WTC11 (cell line): ENCODE results near the gene YTHDC2. TPM values are rescaled to one million over a fixed set of nuclear protein-coding genes. Genes with fewer than 3 reads are reported as not detected.

Experiments used
- ATAC-seq: fragments of 200-7000 bp; cut with Tn5 transposase; 2 replicates; pipeline ENCODE4 v1.10.0; 2021; ENCODE audit warnings: mild to moderate bottlenecking, moderate library complexity
- CTCF ChIA-PET: fragments of 300-600 bp; sonication (Branson Sonifier 250); formaldehyde crosslinking; loops from one replicate; lab custom pipeline; 2021; ENCODE audit warnings: antibody characterized with exemption; lab: Charles Lee
- POLR2A ChIA-PET: fragments of 350-600 bp; sonication (Branson Sonifier 250); formaldehyde crosslinking; loops from one replicate; lab custom pipeline; 2021; ENCODE audit warnings: antibody characterized with exemption; lab: Charles Lee
- DNase-seq: peaks from one replicate; pipeline ENCODE4 v3.0.0; 2021; ENCODE audit warnings: low spot score
- H3K27ac Mint-ChIP-seq: 2 replicates; pipeline ENCODE4 v1.8.0; 2021; ENCODE audit warnings: mixed read lengths
- H3K27me3 Mint-ChIP-seq: 2 replicates; pipeline ENCODE4 v1.8.0; 2021; ENCODE audit warnings: low read depth, mild to moderate bottlenecking, moderate library complexity, mixed read lengths
- H3K36me3 Mint-ChIP-seq: 2 replicates; pipeline ENCODE4 v1.8.0; 2021; ENCODE audit warnings: mixed read lengths
- H3K4me1 Mint-ChIP-seq: 2 replicates; pipeline ENCODE4 v1.8.0; 2022; ENCODE audit warnings: mixed read lengths
- H3K4me3 Mint-ChIP-seq: 2 replicates; pipeline ENCODE4 v1.8.0; 2021; ENCODE audit warnings: mild to moderate bottlenecking, moderate library complexity, mixed read lengths
- H3K9me3 Mint-ChIP-seq: 2 replicates; pipeline ENCODE4 v1.8.0; 2021; ENCODE audit warnings: mixed read lengths
- ARID4B ChIP-seq: sonication (generic); formaldehyde crosslinking; IDR thresholded peaks from 2 replicates; pipeline ENCODE4 v1.8.0; 2023; ENCODE audit warnings: missing genetic modification reagents, mild to moderate bottlenecking, borderline replicate concordance
- CDX4 ChIP-seq: fragments of 250-450 bp; sonication (Bioruptor Pico); IDR thresholded peaks from 2 replicates; pipeline ENCODE4 v1.9.0; 2021; ENCODE audit warnings: moderate library complexity, mild to moderate bottlenecking, inconsistent platforms, borderline replicate concordance
- E2F5 ChIP-seq: sonication (generic); formaldehyde crosslinking; IDR thresholded peaks from 2 replicates; pipeline ENCODE4 v1.8.1; 2022; ENCODE audit warnings: mild to moderate bottlenecking, moderate library complexity, missing genetic modification reagents
- ELF4 ChIP-seq: sonication (generic); formaldehyde crosslinking; IDR thresholded peaks from 2 replicates; pipeline ENCODE4 v1.8.1; 2022; ENCODE audit warnings: low read depth, mild to moderate bottlenecking, moderate library complexity, missing genetic modification reagents
- ETV6 ChIP-seq: sonication (generic); formaldehyde crosslinking; IDR thresholded peaks from 2 replicates; pipeline ENCODE4 v1.8.1; 2022; ENCODE audit warnings: mild to moderate bottlenecking, missing genetic modification reagents
- GABPB1 ChIP-seq: sonication (generic); formaldehyde crosslinking; IDR thresholded peaks from 2 replicates; pipeline ENCODE4 v1.8.1; 2023; ENCODE audit warnings: mild to moderate bottlenecking, missing genetic modification reagents
- GTF2I ChIP-seq: fragments of 250-450 bp; sonication (Bioruptor Pico); conservative IDR thresholded peaks from 2 replicates; pipeline ENCODE4 v1.4.0; 2021; ENCODE audit warnings: mild to moderate bottlenecking
- IRF1 ChIP-seq: sonication (generic); formaldehyde crosslinking; IDR thresholded peaks from 2 replicates; pipeline ENCODE4 v1.8.0; 2023; ENCODE audit warnings: missing genetic modification reagents
- KAT7 ChIP-seq: sonication (generic); formaldehyde crosslinking; IDR thresholded peaks from 2 replicates; pipeline ENCODE4 v1.8.1; 2023; ENCODE audit warnings: missing genetic modification reagents, mild to moderate bottlenecking, borderline replicate concordance
- MAX ChIP-seq: sonication (generic); formaldehyde crosslinking; IDR thresholded peaks from 2 replicates; pipeline ENCODE4 v1.8.0; 2022; ENCODE audit warnings: mild to moderate bottlenecking, missing genetic modification reagents
- NR1H2 ChIP-seq: sonication (generic); formaldehyde crosslinking; IDR thresholded peaks from 2 replicates; pipeline ENCODE4 v1.9.0; 2021; ENCODE audit warnings: mild to moderate bottlenecking, moderate library complexity, missing genetic modification reagents
- SMAD4 ChIP-seq: sonication (generic); formaldehyde crosslinking; IDR thresholded peaks from 2 replicates; pipeline ENCODE4 v1.8.0; 2022; ENCODE audit warnings: mild to moderate bottlenecking, missing genetic modification reagents
- SP1 ChIP-seq: sonication (generic); formaldehyde crosslinking; conservative IDR thresholded peaks from 2 replicates; pipeline ENCODE4 v1.8.1; 2022; ENCODE audit warnings: missing genetic modification reagents
- ZNF232 ChIP-seq: sonication (generic); formaldehyde crosslinking; IDR thresholded peaks from 2 replicates; pipeline ENCODE4 v1.8.0; 2022; ENCODE audit warnings: mild to moderate bottlenecking, missing genetic modification reagents
- ZNF317 ChIP-seq: sonication (generic); formaldehyde crosslinking; IDR thresholded peaks from 2 replicates; pipeline ENCODE4 v1.8.1; 2023; ENCODE audit warnings: low read depth, mild to moderate bottlenecking, moderate library complexity, missing genetic modification reagents, borderline replicate concordance
- ZNF416 ChIP-seq: fragments of 250-450 bp; sonication (Bioruptor Pico); IDR thresholded peaks from 2 replicates; pipeline ENCODE4 v1.9.0; 2021; ENCODE audit warnings: mild to moderate bottlenecking, inconsistent platforms
- ZNF425 ChIP-seq: fragments of 250-450 bp; sonication (Bioruptor Pico); conservative IDR thresholded peaks from 2 replicates; pipeline ENCODE4 v1.9.0; 2021; ENCODE audit warnings: mild to moderate bottlenecking
- total RNA-seq: library from RNA; stranded (reverse); gene quantifications from 3 replicates; pipeline ENCODE4 v1.2.3, GENCODE V29; 2021
- TF ChIP-seq, protein P1 (sequence below): sonication (generic); formaldehyde crosslinking; IDR thresholded peaks from 2 replicates; pipeline ENCODE4 v1.8.1; 2023; ENCODE audit warnings: mild to moderate bottlenecking, missing genetic modification reagents, moderate library complexity
- TF ChIP-seq, protein P2 (sequence below): sonication (generic); formaldehyde crosslinking; IDR thresholded peaks from 2 replicates; pipeline ENCODE4 v1.8.0; 2022; ENCODE audit warnings: mild to moderate bottlenecking, missing genetic modification reagents

Gene YTHDC2
- total RNA-seq, 1 experiment from 2014 or later, result 21.6 TPM

DNA sequence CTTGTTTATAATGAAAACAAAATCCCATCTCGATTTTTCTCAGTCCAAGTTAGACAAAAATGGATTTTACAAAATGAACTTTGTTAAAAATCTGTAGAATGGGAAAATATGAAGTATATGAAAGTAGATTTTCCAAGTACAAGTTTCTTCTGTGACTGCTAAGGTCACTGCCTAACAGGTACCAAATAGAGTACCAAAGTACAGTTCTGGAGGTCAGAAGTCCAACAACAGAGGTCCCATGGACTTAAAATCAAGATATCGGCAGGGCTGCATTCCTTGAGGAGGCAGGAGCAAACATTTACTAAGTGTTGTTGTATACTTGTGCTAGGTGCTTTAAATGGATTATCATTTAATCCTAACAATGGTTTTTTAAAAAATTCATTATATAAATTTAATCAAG, 5.9 kb downstream of the YTHDC2 start:
- ATAC-seq, result no peak
- Mint-ChIP-seq H3K9me3 (peaks cover 4% of the 10 kb centered on the region), H3K4me3 (no peak overlapping the region), H3K27ac (no peak overlapping the region; the same call in 1 of the 2 replicates), H3K4me1 (peaks cover 15% of the 10 kb centered on the region), H3K36me3 (peaks cover 13% of the 10 kb centered on the region), H3K27me3 (no peaks in the 10 kb centered on the region)
- POLR2A ChIA-PET, result no interaction called here
- TF ChIP-seq E2F5 (no peak), ZNF232 (no peak), IRF1 (CRISPR knock-in tag) (no peak), GABPB1 (CRISPR knock-in tag) (no peak), ELF4 (CRISPR knock-in tag) (no peak), MAX (CRISPR knock-in tag) (no peak), KAT7 (CRISPR knock-in tag) (no peak), NR1H2 (CRISPR knock-in tag) (no peak)
- CTCF ChIA-PET, result no interaction called here
- no peak for DNase-seq

DNA sequence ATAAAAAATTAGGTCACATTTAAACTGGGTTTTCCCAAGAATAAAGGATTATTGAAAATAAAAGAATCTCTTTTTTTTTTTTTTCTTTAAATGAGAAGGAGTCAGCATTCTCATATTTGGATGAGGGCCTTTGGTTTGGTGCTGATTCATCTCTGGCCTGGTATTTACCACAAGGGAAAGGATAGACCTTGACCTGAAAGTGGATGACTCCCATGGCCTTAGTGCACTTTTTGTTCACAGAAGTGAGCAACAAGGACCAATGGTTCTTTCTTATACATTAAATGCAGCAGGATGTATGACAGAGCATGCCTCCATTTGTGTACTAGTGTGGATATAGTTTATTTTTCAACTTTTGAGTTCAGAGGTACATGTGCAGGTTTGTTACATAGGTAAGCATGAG, 6.9 kb downstream of the YTHDC2 start:
- ATAC-seq, result no peak
- Mint-ChIP-seq H3K27ac (no peak overlapping the region), H3K36me3 (peaks cover 13% of the 10 kb centered on the region), H3K9me3 (peaks cover 4% of the 10 kb centered on the region), H3K4me3 (no peak overlapping the region), H3K4me1 (peaks cover 7% of the 10 kb centered on the region; the same call in 1 of the 2 replicates), H3K27me3 (no peaks in the 10 kb centered on the region)
- DNase-seq, result no peak
- CTCF ChIA-PET, result no interaction called here
- TF ChIP-seq, protein P1, sequence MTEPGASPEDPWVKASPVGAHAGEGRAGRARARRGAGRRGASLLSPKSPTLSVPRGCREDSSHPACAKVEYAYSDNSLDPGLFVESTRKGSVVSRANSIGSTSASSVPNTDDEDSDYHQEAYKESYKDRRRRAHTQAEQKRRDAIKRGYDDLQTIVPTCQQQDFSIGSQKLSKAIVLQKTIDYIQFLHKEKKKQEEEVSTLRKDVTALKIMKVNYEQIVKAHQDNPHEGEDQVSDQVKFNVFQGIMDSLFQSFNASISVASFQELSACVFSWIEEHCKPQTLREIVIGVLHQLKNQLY, result no peak
- no peak for TF ChIP-seq GTF2I (CRISPR knock-in tag)
- no peak for TF ChIP-seq ETV6 (CRISPR knock-in tag)
- no peak for TF ChIP-seq ZNF317
- TF ChIP-seq CDX4 (CRISPR knock-in tag), result no peak
- no peak for TF ChIP-seq SP1 (CRISPR knock-in tag)
- TF ChIP-seq ZNF416 (CRISPR knock-in tag), result no peak
- TF ChIP-seq, protein P2, sequence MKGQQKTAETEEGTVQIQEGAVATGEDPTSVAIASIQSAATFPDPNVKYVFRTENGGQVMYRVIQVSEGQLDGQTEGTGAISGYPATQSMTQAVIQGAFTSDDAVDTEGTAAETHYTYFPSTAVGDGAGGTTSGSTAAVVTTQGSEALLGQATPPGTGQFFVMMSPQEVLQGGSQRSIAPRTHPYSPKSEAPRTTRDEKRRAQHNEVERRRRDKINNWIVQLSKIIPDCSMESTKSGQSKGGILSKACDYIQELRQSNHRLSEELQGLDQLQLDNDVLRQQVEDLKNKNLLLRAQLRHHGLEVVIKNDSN (CRISPR knock-in tag), result no peak
- no peak for TF ChIP-seq E2F5
- no peak for TF ChIP-seq ZNF425
- TF ChIP-seq GABPB1 (CRISPR knock-in tag), result no peak
- no peak for TF ChIP-seq ARID4B
- no peak for TF ChIP-seq SMAD4 (CRISPR knock-in tag)
- POLR2A ChIA-PET, result no interaction called here
